ENCODE measurements around the gene CHD2.

The CHD2 gene

DNA sequence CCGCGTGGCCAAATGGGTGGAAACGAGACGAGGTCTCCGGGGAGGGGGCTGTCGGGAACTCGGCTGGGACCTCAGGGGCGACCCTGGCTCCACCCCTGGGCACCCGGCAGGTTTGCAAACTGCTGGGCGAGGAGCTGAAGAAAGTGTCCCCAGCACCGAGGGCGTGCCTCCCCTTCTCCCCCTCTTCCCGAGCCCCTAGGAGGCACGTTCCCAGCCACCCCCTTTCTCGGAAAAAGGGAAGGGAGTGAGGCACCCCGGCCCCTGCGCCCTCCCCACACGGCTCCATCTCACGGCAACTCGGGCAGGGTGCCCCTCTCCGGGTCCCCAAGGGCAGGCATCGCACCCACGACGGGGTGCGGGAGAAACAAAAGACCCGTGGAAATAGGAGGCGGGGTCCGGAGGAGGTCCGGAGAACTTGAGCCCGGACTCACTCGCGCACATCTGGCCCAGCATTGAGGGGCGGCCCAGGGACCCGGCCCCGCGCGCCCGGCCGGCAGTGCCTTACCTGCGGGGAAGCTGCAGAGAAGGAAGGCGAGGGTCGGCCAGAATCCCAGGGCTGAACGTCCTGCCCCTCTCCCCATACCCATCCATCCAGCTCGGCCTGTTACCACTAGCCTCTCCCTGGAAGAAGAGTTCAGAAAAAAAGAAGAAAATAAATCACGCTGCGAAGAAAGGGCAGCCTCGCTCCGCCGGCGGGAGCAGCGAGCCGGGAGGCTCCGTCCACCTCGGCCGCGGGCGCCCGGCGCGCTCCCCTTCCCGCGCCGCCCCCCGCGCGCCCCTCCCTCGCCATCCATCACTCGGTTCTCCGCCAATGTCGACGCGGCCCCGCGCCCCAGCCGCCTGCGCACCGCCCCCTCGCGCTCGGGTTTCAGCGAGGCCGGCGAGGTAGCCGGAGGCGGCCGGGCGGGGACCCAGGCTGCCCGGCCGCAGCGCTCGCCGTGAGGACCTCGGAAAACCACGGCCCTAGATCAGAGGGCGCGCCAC lies 172.6 kb downstream of the CHD2 start:
- DNase-seq = peak; percentile 31

DNA sequence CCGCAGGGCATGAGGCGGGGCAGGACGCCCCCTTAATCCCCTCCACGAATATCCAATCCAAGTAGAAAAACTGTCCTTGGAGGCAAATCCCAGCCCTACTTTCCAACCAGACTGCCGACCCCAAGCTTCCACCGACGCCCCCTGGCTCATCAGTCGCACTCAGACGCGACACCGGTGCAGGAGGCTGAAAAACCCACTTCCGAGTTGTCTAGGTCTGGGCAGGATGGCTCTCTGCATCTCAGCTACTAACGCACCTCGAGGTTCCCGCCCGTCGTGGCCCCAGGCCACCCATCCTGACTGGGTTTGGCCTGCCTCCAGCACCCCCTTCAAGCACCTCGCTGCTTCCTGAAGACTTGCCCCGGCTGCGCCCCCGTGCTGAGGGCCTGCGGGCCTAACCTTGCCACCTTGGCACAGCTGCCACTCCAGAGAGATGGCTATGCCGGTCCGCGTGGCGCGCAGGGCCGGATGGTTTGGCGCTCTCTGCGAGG lies 173.4 kb downstream of the CHD2 start:
- DNase-seq = no peak

DNA sequence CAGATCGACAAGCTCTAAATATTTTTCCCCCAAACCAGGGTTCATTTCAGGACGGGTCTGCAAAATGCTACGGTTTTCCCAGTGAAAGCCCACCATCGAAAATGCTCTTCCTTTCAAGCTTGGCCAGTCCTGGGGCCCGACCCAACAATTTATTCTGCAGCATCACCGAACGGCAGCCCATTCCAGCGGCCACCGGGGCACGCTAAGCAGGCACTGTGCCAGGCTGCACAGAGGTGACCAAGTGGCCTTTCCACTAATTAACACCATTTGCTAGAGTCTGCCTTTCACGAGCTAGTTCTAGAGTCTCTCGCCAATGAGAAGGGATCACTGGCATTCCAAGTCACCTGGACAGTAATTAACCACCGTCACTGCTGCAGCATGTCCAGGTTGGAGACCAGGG lies 174.5 kb downstream of the CHD2 start:
- DNase-seq = no peak

DNA sequence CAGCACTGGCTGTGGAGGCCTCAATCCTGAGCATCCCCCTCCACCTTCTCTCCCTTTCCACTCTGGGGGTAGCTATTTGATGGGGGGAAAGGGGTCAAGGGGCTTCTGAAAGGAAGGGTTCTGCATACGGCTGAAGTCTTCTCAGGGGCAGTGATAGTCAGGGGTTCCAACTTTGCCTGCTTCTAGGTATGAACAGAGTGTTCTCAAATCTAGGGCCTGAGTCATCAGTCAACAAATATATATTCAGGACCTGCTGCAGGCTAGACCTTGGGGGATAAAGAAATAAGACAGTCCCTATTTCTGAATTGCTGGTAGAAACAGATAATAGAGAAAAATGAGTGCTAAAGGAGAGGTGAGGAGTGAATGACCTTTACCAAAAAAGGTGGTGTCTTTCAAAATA lies 176.1 kb downstream of the CHD2 start:
- DNase-seq = no peak

DNA sequence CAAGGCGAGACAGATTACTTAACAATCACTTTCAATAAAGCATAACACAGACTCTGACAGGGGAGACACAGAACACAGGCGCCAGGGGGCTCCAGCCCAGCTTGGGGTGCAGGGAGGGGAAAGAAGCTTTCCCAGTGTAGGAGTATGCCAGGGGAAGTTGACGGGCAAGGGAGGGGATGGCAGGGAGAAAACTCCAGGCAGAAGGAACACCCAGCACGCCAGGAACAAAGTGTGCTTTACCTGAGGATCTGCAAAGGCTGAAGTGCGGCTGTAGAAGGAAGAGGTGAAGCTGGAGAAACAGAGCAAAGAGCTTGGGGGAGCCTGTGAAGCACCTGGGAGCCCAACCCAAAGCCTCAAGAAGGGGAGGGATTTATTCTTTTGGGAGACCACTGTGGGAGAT lies 176.8 kb downstream of the CHD2 start:
- DNase-seq = no peak

All from stimulated activated CD4-positive, alpha-beta T cell treated with anti-CD3 and anti-CD28 coated beads, Interleukin-15, amount 100 ng/mL, for 24 hours (primary cell).